ENCODE measurements around the gene KLF3.

KLF3 gene

DNA sequence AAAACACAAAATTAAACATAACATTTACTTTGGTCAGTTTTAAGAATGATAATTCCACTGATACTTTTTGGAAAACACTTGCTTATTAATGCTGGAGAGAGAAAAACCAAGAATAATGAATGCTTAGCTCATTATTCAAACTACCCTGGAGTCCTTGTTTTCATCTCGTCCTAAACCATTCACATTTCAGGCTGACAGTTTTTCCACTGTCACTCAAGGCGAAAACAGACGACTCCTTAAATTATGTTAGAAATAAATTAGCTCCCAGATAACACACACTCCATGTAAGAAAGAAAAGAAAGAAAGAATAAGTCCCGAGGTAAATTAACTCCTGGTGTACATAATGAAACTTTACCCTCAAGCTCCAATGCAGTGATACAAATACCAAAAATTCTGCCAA is 85.3 kb downstream of the KLF3 start:
- TF ChIP-seq, protein P1, sequence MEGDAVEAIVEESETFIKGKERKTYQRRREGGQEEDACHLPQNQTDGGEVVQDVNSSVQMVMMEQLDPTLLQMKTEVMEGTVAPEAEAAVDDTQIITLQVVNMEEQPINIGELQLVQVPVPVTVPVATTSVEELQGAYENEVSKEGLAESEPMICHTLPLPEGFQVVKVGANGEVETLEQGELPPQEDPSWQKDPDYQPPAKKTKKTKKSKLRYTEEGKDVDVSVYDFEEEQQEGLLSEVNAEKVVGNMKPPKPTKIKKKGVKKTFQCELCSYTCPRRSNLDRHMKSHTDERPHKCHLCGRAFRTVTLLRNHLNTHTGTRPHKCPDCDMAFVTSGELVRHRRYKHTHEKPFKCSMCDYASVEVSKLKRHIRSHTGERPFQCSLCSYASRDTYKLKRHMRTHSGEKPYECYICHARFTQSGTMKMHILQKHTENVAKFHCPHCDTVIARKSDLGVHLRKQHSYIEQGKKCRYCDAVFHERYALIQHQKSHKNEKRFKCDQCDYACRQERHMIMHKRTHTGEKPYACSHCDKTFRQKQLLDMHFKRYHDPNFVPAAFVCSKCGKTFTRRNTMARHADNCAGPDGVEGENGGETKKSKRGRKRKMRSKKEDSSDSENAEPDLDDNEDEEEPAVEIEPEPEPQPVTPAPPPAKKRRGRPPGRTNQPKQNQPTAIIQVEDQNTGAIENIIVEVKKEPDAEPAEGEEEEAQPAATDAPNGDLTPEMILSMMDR (IDR thresholded peaks at IDR 0.05; ENCODE audit: borderline replicate concordance, control extremely low read depth, extremely low read depth, insufficient read depth, missing control alignments) = no peak
- DNase-seq (ENCODE audit: low spot score) = no peak
- in situ Hi-C loops (cut with MboI; ENCODE audit: low sequenced_read_pairs, unreplicated experiment) = no loop called here

Data from GM13976 (cell line).